H9 (cell line): ENCODE results near the gene TRIM7. TPM values are rescaled to one million over a fixed set of nuclear protein-coding genes. Genes with fewer than 3 reads are reported as not detected.

Experiments
- DNase-seq: peaks from one replicate; pipeline ENCODE4 v3.0.0-alpha.2; 2017
- H2AFZ ChIP-seq: one replicate; pipeline ENCODE4 v1.6.1; 2013; ENCODE audit warnings: mild to moderate bottlenecking, low read length, control low read depth, moderate library complexity
- H2AK5ac ChIP-seq: 2 replicates; pipeline ENCODE4 v1.6.1; 2013; ENCODE audit warnings: low read length, control low read depth, mixed read lengths; ENCODE audit not compliant: insufficient read length
- H2BK120ac ChIP-seq: one replicate; pipeline ENCODE4 v1.6.1; 2013; ENCODE audit warnings: low read depth, mild to moderate bottlenecking, low read length, control low read depth, inconsistent platforms; ENCODE audit not compliant: poor library complexity, severe bottlenecking
- H2BK12ac ChIP-seq: 2 replicates; pipeline ENCODE4 v1.6.1; 2013; ENCODE audit warnings: low read length, control low read depth, mixed read lengths, low read depth; ENCODE audit not compliant: insufficient read length
- H2BK15ac ChIP-seq: 2 replicates; pipeline ENCODE4 v1.6.1; 2013; ENCODE audit warnings: low read depth, low read length, control low read depth
- H2BK20ac ChIP-seq: one replicate; pipeline ENCODE4 v1.6.1; 2013; ENCODE audit warnings: low read depth, mild to moderate bottlenecking, low read length, control low read depth, inconsistent platforms; ENCODE audit not compliant: poor library complexity, severe bottlenecking
- H2BK5ac ChIP-seq: 2 replicates; pipeline ENCODE4 v1.6.1; 2013; ENCODE audit warnings: low read length, control low read depth, mixed read lengths; ENCODE audit not compliant: insufficient read length
- H3K14ac ChIP-seq: 2 replicates; pipeline ENCODE4 v1.6.1; 2013; ENCODE audit warnings: low read length, control low read depth; ENCODE audit not compliant: insufficient read depth
- H3K18ac ChIP-seq: 2 replicates; pipeline ENCODE4 v1.6.1; 2013; ENCODE audit warnings: low read depth, mild to moderate bottlenecking, mixed read lengths, low read length, control low read depth; ENCODE audit not compliant: insufficient read length
- H3K23ac ChIP-seq: 2 replicates; pipeline ENCODE4 v1.6.1; 2013; ENCODE audit warnings: low read length, control low read depth, mixed read lengths, low read depth; ENCODE audit not compliant: insufficient read length
- H3K23me2 ChIP-seq: 2 replicates; pipeline ENCODE4 v1.6.1; 2013; ENCODE audit warnings: low read depth, mild to moderate bottlenecking, mixed read lengths, low read length, control low read depth; ENCODE audit not compliant: insufficient read length, poor library complexity, severe bottlenecking
- H3K27ac ChIP-seq: 2 replicates; pipeline ENCODE4 v1.5.1; 2013; ENCODE audit warnings: low read length, control low read depth, mixed read lengths, low read depth; ENCODE audit not compliant: insufficient read length
- H3K27me3 ChIP-seq: 2 replicates; pipeline ENCODE4 v1.6.1; 2013; ENCODE audit warnings: low read length, control low read depth, inconsistent platforms; ENCODE audit not compliant: insufficient read depth
- H3K4ac ChIP-seq: 2 replicates; pipeline ENCODE4 v1.6.1; 2013; ENCODE audit warnings: low read depth, mild to moderate bottlenecking, control low read depth, inconsistent platforms, low read length, moderate library complexity
- H3K4me1 ChIP-seq: 2 replicates; pipeline ENCODE4 v1.6.1; 2013; ENCODE audit warnings: low read length, control low read depth, inconsistent platforms; ENCODE audit not compliant: insufficient read depth
- H3K4me2 ChIP-seq: 2 replicates; pipeline ENCODE4 v1.6.1; 2013; ENCODE audit warnings: low read length, control low read depth, mixed read lengths; ENCODE audit not compliant: insufficient read length, insufficient read depth
- H3K56ac ChIP-seq: 2 replicates; pipeline ENCODE4 v1.6.1; 2013; ENCODE audit warnings: low read depth, mild to moderate bottlenecking, mixed read lengths, low read length, control low read depth; ENCODE audit not compliant: insufficient read length
- H3K79me1 ChIP-seq: 2 replicates; pipeline ENCODE4 v1.6.1; 2013; ENCODE audit warnings: low read depth, mild to moderate bottlenecking, moderate library complexity, low read length, control low read depth, inconsistent platforms; ENCODE audit not compliant: insufficient read depth, poor library complexity, severe bottlenecking
- H3K79me2 ChIP-seq: 2 replicates; pipeline ENCODE4 v1.6.1; 2013; ENCODE audit warnings: low read length, control low read depth, inconsistent platforms; ENCODE audit not compliant: insufficient read depth
- H3K9ac ChIP-seq: 2 replicates; pipeline ENCODE4 v1.6.1; 2013; ENCODE audit warnings: low read length, control low read depth, mixed read lengths; ENCODE audit not compliant: insufficient read length; ENCODE audit errors: extremely low read depth
- H3K9me3 ChIP-seq: one replicate; pipeline ENCODE4 v1.6.1; 2013; ENCODE audit warnings: low read depth, low read length, inconsistent platforms; ENCODE audit not compliant: control insufficient read depth
- H3T11ph ChIP-seq: one replicate; pipeline ENCODE4 v1.6.1; 2013; ENCODE audit warnings: mild to moderate bottlenecking, low read length, control low read depth, inconsistent platforms
- H4K20me1 ChIP-seq: one replicate; pipeline ENCODE4 v1.6.1; 2013; ENCODE audit not compliant: control insufficient read depth, insufficient read length, insufficient read depth
- H4K5ac ChIP-seq: 2 replicates; pipeline ENCODE4 v1.6.1; 2013; ENCODE audit warnings: low read depth, mild to moderate bottlenecking, mixed read lengths, low read length, control low read depth; ENCODE audit not compliant: insufficient read length
- H4K8ac ChIP-seq: replicated peaks from 2 replicates; pipeline ENCODE4 v1.6.1; 2013; ENCODE audit warnings: low read length, control low read depth, mixed read lengths, low read depth; ENCODE audit not compliant: insufficient read length
- H4K91ac ChIP-seq: 2 replicates; pipeline ENCODE4 v1.6.1; 2013; ENCODE audit warnings: low read depth, mild to moderate bottlenecking, moderate library complexity, mixed read lengths, low read length, control low read depth; ENCODE audit not compliant: insufficient read length
- H3K27ac Mint-ChIP-seq, 3 experiments: 2 replicates in 2 of 3; 3 replicates in 1 of 3; pipeline ENCODE4 v1.8.0; 2020 to 2021; ENCODE audit warnings: mixed read lengths in 3 of 3, mild to moderate bottlenecking in 1 of 3, moderate library complexity in 1 of 3
- H3K27me3 Mint-ChIP-seq: 2 replicates; pipeline ENCODE4 v1.8.0; 2021; ENCODE audit warnings: low read depth, mild to moderate bottlenecking, moderate library complexity, mixed read lengths
- H3K36me3 Mint-ChIP-seq, 3 experiments: 2 replicates in 2 of 3; 3 replicates in 1 of 3; pipeline ENCODE4 v1.8.0; 2020 to 2021; ENCODE audit warnings: low read depth in 3 of 3, mixed read lengths in 3 of 3; ENCODE audit not compliant: insufficient read depth in 1 of 3
- H3K4me1 Mint-ChIP-seq, 2 experiments: 2 replicates each; pipeline ENCODE4 v1.8.0; 2020; ENCODE audit warnings: mixed read lengths in 2 of 2
- H3K4me3 Mint-ChIP-seq, 2 experiments: 2 replicates in 1 of 2; 3 replicates in 1 of 2; pipeline ENCODE4 v1.8.0; 2020 to 2021; ENCODE audit warnings: mild to moderate bottlenecking in 2 of 2, mixed read lengths in 2 of 2, moderate library complexity in 1 of 2
- H3K9me3 Mint-ChIP-seq, 2 experiments: 2 replicates in 1 of 2; 3 replicates in 1 of 2; pipeline ENCODE4 v1.8.0; 2020; ENCODE audit warnings: mild to moderate bottlenecking in 2 of 2, mixed read lengths in 2 of 2, moderate library complexity in 1 of 2
- WGBS: extraction: QIAGEN DNeasy Blood & Tissue Kit; methylation state at CpG from one replicate; pipeline ENCODE4 v1.1.7; 2013; ENCODE audit warnings: missing lambda C conversion rate, low lambda C conversion rate, mixed read lengths; ENCODE audit not compliant: insufficient read length; ENCODE audit errors: extremely low coverage; 5-methylcytosine and 5-hydroxymethylcytosine counted together
- total RNA-seq: library from RNA; stranded (reverse); gene quantifications from 2 replicates; pipeline ENCODE4 v1.2.1, GENCODE V29; 2021
- TF ChIP-seq, protein P1 (sequence below): fragments of 200-600 bp; sonication (generic); conservative IDR thresholded peaks from 3 replicates; pipeline ENCODE4 v1.8.0; 2021; ENCODE audit warnings: antibody characterized with exemption, mild to moderate bottlenecking

The TRIM7 gene
- total RNA-seq, 1 experiment from 2014 or later, result not detected

DNA sequence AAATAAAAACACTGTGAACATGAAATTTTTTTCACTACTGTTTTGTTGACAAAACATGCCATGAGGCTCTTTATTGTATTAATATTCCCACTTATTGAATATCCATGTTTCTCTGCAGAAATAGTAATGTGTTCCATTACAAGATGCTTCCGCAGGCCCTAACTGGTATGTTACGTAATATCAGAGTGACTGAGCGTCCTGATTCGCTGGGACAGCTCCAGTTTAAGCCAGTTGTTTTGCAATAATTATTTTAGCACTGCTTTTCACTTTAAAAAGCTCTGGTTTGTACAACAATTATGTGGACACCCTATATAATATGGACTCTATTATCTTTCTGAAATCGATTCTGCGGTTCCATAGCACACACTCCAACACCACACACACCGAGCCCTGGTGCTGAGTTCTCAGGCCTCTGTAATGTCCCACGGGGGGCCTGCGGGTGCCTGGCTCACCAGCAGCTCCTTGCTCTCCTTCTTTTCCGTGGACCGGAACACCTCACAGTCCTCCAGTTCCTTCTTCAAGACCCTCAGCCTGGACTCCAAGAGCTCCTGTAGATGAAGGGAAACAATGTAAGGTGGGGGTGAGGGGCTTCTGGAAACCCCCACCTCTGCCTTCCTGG, 1.8 kb downstream of the TRIM7 start:
- Mint-ChIP-seq H3K9me3 (peaks cover 11 to 16% of the 10 kb centered on the region in 2 experiments; a peak in 3 of 5 replicates), H3K4me1 (peaks cover 47 to 56% of the 10 kb centered on the region in 2 experiments), H3K27ac (no peak overlapping the region; a peak in 1 of 7 replicates), H3K4me3 (peak overlapping the region; percentile 66 to 88; a peak in 4 of 5 replicates), H3K36me3 (peaks cover 0 to 8% (median 0%) of the 10 kb centered on the region in 3 experiments; a peak in 2 of 7 replicates), H3K27me3 (peaks cover 90% of the 10 kb centered on the region)
- Histone ChIP-seq H3K27ac (no peak overlapping the region), H2BK120ac (no peak overlapping the region), H3K27me3 (peaks cover 26% of the 10 kb centered on the region; the same call in 1 of the 2 replicates), H2BK15ac (no peak overlapping the region), H3K56ac (no peak overlapping the region), H4K5ac (no peak overlapping the region), H3K23ac (no peak overlapping the region), H2BK20ac (no peak overlapping the region), H3K4me1 (peaks cover 5% of the 10 kb centered on the region; the same call in 1 of the 2 replicates), H3K14ac (no peak overlapping the region), H2BK12ac (no peak overlapping the region), H4K91ac (no peak overlapping the region), H2AFZ (no peak overlapping the region), H4K8ac (no peak overlapping the region), H3K4ac (no peak overlapping the region), H3K18ac (no peak overlapping the region), H3K9ac (no peak overlapping the region), H3K79me2 (no peaks in the 10 kb centered on the region), H2BK5ac (no peak overlapping the region), H3K4me2 (peak overlapping the region; percentile 92), H4K20me1 (no peaks in the 10 kb centered on the region), H3T11ph (no peak overlapping the region), H3K23me2 (peaks cover 26% of the 10 kb centered on the region), H2AK5ac (no peak overlapping the region), H3K9me3 (no peaks in the 10 kb centered on the region), H3K79me1 (no peaks in the 10 kb centered on the region)
- no CpG with 5 or more reads among the region's 11 CpGs for whole genome bisulfite sequencing
- TF ChIP-seq, protein P1, sequence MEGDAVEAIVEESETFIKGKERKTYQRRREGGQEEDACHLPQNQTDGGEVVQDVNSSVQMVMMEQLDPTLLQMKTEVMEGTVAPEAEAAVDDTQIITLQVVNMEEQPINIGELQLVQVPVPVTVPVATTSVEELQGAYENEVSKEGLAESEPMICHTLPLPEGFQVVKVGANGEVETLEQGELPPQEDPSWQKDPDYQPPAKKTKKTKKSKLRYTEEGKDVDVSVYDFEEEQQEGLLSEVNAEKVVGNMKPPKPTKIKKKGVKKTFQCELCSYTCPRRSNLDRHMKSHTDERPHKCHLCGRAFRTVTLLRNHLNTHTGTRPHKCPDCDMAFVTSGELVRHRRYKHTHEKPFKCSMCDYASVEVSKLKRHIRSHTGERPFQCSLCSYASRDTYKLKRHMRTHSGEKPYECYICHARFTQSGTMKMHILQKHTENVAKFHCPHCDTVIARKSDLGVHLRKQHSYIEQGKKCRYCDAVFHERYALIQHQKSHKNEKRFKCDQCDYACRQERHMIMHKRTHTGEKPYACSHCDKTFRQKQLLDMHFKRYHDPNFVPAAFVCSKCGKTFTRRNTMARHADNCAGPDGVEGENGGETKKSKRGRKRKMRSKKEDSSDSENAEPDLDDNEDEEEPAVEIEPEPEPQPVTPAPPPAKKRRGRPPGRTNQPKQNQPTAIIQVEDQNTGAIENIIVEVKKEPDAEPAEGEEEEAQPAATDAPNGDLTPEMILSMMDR, result no peak
- DNase-seq, result no peak
